Loucy (cell line): Measurements from ENCODE around the gene TRMU.

Experiments
- EZH2phosphoT487 ChIP-seq: fragments of 200-600 bp; IDR thresholded peaks from 2 replicates; pipeline ENCODE4 v1.6.1; 2018; ENCODE audit warnings: antibody characterized with exemption, mild to moderate bottlenecking, moderate library complexity, borderline replicate concordance
- TF ChIP-seq, protein P1 (sequence below): fragments of 200-600 bp; sonication (generic); conservative IDR thresholded peaks from 2 replicates; pipeline ENCODE4 v1.5.1; 2014; ENCODE audit warnings: mild to moderate bottlenecking, antibody characterized with exemption, low read length

DNA sequence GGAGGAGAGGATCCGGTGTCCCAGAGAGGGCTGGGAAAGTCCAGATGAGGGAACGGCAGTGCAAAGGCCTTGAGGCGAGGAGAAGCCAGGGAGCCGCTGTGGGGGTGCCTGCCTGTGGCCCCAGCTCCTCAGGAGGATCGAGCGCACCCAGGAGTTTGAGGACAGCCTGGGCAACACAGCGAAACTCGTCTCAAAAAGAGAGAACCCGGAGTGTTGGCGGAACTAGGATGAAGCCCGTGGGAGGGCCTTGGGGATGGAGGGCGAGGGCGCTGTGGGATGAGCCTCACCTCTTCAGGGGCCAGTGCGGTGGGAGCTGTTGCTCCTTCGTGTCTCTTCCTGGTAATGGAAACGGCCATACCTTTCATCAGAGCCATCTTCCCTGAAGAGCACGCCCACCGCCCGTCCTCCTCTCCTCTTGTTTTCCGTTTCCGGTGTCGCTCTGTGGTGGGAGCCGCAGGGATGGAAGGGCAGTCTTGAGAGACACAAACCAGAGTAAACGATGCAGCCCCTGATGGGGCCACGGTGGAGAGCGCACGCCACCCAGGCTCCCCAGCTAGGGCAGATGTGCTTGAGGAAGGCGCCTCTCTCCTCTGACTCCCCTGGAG lies 15.7 kb downstream of the TRMU start:
- TF ChIP-seq, protein P1, sequence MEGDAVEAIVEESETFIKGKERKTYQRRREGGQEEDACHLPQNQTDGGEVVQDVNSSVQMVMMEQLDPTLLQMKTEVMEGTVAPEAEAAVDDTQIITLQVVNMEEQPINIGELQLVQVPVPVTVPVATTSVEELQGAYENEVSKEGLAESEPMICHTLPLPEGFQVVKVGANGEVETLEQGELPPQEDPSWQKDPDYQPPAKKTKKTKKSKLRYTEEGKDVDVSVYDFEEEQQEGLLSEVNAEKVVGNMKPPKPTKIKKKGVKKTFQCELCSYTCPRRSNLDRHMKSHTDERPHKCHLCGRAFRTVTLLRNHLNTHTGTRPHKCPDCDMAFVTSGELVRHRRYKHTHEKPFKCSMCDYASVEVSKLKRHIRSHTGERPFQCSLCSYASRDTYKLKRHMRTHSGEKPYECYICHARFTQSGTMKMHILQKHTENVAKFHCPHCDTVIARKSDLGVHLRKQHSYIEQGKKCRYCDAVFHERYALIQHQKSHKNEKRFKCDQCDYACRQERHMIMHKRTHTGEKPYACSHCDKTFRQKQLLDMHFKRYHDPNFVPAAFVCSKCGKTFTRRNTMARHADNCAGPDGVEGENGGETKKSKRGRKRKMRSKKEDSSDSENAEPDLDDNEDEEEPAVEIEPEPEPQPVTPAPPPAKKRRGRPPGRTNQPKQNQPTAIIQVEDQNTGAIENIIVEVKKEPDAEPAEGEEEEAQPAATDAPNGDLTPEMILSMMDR: no peak
- no peak for TF ChIP-seq EZH2phosphoT487
